GM10847 (cell line): ENCODE results near the gene ACSF3.

Experiments used
- POLR2A ChIP-seq: IDR thresholded peaks from 2 replicates; pipeline ENCODE4 v1.6.1; 2011; ENCODE audit not compliant: insufficient read length; ENCODE audit errors: extremely low read depth

Gene ACSF3

GRCh38 chr16:89118361-89119165 is 24.9 kb downstream of the ACSF3 start:
- no peak for TF ChIP-seq POLR2A

DNA sequence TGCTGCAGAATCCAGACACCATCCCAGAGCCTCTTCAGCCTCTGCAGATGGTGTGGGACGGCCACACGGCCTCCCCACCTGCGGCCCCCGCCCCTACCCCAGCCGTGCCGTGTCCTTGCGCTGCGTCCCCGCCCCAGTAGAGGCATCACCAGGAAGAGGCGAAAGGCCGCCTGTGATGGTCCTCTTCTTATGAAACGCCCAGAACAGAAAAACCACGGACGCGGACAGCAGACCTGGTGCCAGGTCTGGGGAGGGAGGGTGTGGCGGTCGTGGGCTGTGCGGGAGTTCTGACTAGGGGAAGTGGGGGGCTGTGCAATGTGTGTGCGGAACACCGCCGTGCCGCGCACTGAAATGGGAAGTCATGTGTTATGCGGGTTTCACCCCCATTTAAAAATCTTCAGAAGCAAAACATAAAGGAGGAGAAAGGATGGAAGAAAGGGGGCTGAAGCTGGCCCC is 25.5 kb downstream of the ACSF3 start:
- no peak for TF ChIP-seq POLR2A

DNA sequence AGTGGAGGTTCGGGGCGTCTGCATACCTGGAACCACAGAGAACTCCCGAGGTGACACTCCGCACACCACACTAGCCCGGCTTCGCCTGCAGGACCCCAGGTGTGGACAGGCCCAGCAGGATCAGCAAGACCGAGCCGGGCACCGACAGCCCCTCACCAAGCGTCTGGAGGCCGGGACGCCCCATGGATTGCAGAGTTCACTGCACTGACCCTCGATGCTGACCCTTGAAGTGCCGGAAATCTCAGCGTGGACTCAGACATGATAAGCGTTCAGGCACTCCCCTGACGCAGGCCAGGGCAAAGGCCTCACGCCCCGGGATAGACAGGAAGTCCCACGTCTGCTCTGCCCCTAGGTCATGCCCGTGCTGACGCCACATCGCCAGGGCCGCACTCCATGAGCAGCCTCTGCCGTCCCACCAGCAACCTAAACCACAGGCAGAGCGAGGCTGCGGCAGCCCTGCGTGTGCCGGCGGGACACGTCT is 26.0 kb downstream of the ACSF3 start:
- TF ChIP-seq POLR2A, result no peak

DNA sequence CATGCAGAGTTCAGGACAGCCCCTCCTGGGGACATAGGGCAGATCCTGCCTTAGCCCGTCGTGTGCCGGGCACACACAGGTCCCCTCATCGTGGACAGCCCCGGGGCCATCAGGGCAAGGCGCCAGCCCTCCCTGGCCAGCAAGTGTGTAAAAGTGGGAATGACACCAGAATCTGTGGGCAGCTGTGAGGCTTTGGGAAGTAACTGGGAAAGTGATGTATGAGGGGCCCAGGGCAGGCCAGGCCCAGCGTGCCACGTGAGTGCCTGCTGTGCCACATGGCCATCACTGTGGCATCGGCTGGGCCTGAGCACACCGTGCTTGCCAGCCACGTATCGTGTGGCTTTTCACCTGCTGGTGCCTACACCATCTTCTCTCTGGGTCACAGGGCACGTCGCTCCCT is 26.6 kb downstream of the ACSF3 start:
- no peak for TF ChIP-seq POLR2A

DNA sequence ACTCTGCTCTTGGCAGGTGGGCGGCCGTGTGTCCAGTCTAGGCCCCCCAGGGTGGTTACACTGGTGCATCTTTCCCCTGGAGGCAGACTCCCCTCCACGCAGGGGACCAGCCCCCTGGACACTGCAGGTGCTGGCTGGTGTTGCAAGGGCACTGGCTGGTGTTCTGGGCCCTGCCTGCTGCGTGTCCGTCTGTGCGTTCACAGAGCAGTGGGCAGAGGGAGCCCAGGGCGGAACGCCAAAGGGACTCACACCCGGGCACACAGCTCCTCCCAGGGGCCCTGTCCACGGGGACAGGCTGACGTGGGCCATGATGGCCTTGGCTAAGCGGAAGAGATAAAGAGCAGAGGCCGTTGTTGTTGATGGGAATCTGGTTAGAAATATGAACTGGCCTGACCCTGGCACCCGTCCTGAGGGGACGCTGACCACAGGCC is 27.3 kb downstream of the ACSF3 start:
- no peak for TF ChIP-seq POLR2A

DNA sequence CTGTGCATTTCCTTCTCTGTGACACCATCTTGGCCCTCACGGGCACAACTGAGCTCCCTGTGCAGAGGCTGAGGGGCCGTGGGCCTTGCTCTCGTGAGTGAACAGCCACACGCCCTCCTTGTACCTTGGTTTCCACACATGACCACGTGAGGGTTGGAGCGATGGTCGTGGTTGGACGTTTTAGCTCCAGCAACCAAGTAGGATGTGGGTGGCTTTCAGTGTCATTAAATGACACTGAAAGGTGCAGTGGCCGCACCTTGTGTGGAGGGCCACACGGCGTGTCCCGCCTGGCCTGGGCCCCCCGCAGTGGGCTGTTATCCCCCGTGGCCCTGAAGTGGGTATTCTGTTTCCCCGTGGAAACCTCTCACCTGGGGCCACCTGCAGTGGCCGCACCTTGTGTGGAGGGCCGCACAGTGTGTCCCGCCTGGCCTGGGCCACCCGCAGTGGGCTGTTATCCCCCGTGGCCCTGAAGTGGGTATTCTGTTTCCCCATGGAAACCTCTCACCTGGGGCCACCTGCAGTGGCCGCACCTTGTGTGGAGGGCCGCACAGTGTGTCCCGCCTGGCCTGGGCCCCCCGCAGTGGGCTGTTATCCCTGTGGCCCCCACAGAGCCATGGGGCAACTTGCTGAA is 28.2 kb downstream of the ACSF3 start:
- TF ChIP-seq POLR2A, result no peak

DNA sequence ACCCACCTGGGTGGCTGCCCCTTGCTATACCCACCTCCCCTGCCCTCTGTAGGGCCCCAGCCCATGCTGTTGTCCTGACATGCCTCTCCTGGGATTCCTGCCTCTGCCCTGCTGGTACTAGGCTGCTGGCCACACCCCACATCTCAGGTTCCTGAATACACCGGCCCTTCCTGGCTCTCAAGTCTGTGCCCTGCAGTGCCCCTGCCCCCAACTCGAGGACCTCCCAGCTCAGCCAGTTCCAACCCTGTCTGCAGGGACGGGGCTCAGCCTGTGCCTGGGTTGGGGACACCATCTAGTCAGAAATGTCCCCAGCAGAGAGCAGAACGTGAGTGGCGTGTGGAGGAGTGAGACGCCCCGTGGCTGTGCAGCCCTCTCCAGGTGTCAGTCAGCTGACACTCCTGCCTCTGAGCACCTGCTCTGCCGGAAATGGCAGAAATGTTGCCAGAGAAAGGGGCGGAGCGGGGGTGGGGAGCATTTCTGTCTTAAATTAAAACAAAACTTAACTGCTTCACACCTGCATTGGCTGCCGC is 28.7 kb downstream of the ACSF3 start:
- no peak for TF ChIP-seq POLR2A

GRCh38 chr16:89123001-89123830 is 29.6 kb downstream of the ACSF3 start:
- no peak for TF ChIP-seq POLR2A

DNA sequence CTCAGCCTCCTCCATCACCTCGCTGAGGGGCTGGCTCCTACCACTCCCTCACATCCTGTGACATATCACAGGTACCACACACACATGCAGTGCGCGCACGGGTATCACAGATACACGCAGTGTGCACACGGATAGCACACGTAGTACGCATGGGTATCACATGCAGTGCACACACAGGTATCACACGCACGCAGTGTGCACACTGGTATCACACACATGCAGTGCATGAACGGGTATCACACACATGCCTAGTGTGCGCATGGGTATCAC is 30.1 kb downstream of the ACSF3 start:
- no peak for TF ChIP-seq POLR2A

DNA sequence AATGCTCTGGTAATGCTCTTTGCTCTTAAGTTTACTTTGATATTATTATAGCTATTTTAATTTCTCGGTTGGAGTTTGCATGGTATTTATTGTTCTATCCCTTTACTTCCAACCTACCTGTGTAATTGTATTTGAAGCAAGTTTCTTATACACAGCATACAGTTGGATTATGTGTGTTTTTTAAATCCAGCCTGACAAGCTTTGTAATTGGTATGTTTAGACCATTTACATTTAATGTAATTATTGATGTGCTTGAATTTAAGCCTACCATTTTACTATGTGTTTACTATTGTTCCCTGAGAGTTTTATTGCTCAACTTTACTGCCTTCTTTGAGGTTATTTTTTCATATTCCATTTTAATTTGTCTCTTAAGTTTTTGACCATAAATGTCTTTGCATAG is 35.7 kb downstream of the ACSF3 start:
- TF ChIP-seq POLR2A, result no peak

DNA sequence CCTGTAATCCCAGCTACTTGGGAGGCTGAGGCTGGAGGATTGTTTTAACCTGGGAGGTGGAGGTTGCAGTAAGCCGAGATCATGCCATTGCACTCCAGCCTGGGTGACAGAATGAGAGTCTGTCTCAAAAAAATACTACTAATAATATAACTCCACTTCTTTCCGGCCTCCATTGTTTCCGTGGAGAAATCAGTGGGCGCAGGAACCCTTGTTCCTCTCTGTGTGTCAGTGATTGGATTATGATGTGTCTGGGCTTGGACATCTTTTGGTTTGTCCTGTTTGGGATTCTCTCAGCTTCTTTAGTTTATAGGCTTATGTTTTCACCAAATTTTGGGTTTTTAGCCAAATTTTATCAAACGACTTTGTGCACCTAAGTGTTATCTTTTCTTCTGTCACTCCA is 36.8 kb downstream of the ACSF3 start:
- no peak for TF ChIP-seq POLR2A

GRCh38 chr16:89131783-89132182 is 38.1 kb downstream of the ACSF3 start:
- TF ChIP-seq POLR2A, result no peak

DNA sequence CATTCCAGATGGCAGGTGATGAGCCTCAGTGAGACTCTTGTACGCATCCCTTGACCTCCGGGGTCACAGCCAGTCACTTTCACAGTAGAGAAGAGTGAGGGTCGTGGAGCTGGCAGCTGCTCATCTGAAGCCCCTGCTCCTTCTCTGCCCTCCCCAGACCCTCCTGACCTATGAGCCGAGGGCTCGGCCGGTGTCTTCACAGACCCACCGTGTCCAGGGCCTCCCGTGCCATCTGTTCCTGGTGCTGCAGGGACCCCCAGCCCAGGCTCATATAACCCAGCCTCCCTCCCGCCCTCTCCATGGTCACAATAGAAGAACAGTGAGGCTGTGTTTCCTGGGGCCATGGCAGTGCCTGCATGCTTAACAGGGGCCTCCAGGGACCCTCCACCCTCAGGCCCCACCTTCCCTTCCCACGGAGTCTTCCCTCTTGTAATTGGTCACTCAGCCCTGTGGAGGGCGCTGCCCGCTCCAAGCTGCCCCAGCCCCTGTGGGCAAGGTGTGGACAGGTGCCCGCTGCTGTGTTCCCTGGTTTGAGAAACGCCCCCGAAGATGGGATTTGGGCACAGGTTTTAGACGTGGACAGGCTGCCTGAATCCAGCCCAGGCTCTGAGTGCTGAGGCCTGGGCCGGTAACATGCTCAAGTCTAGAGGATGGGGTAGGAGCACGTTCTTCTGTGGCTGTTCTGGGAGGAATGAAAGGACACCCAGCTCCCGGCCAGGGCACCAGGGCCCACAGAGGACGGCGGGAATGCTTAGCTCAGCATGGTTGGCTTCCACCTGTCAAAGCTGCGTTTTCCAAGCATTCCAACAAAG is 38.7 kb downstream of the ACSF3 start:
- no peak for TF ChIP-seq POLR2A

DNA sequence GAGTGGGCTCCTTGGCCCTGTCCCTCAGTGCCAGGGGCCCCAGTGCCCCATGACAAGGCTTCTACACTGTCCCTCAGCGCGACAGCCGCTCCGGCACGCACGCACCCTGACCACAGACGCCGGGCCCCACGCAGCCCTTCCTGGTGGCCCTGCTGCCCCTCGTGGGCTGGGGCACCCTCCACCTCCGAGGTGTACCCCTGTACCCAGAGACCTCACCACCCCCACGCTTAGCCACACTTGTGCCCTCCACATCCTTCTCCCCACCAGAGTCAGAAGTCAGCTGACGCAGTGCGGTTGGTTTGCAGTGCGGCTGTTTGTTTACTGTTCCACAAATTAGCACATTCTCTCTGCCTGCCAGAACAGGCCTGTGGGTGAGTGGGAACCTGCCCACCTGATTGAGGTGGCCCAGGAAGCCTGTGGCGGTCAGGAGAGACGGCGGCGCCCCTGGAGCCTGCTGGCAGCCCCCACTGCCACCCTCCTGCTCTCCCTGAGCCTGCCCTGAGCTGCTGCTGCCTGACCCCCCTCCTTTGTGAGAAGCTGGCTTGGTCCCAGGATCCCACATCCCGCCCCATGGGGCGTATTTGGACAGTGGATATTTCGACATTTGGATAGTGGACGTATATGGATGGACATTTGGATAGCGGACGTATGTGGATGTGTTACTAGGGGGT is 39.9 kb downstream of the ACSF3 start:
- TF ChIP-seq POLR2A, result no peak
